GM23338 (cell line): Measurements from ENCODE around the gene GDPD4. TPM values are rescaled to one million over a fixed set of nuclear protein-coding genes. Genes with fewer than 3 reads are reported as not detected.

ENCODE experiments used
- ATAC-seq: fragments of 200-7000 bp; cut with Tn5 transposase; 3 replicates; pipeline ENCODE4 v1.9.1; 2020
- DNase-seq: peaks from one replicate; pipeline ENCODE4 v3.0.0-alpha.2; 2015; ENCODE audit warnings: low spot score
- H2AFZ ChIP-seq: fragments of 200-600 bp; sonication (generic); 2 replicates; pipeline ENCODE4 v1.8.0; 2016; ENCODE audit warnings: antibody characterized with exemption, mild to moderate bottlenecking, moderate library complexity
- H3F3A ChIP-seq: fragments of 200-600 bp; sonication (generic); replicated peaks from 2 replicates; pipeline ENCODE4 v1.8.0; 2017; ENCODE audit warnings: antibody characterized with exemption, mixed run types, low read depth
- H3K27ac ChIP-seq: fragments of 200-600 bp; sonication (generic); 2 replicates; pipeline ENCODE4 v1.6.1; 2016; ENCODE audit warnings: low read depth
- H3K27me3 ChIP-seq: fragments of 200-600 bp; sonication (generic); 2 replicates; pipeline ENCODE4 v1.8.0; 2016; ENCODE audit warnings: mild to moderate bottlenecking, mixed run types, moderate library complexity; ENCODE audit not compliant: insufficient read depth
- H3K36me3 ChIP-seq: fragments of 200-600 bp; sonication (generic); 2 replicates; pipeline ENCODE4 v1.8.0; 2016; ENCODE audit warnings: mild to moderate bottlenecking; ENCODE audit not compliant: insufficient read depth
- H3K4me1 ChIP-seq: fragments of 200-600 bp; sonication (generic); 2 replicates; pipeline ENCODE4 v1.8.0; 2016; ENCODE audit warnings: mild to moderate bottlenecking, moderate library complexity; ENCODE audit not compliant: insufficient read depth
- H3K4me2 ChIP-seq: fragments of 200-600 bp; sonication (generic); 2 replicates; pipeline ENCODE4 v1.7.1; 2017; ENCODE audit warnings: mixed run types
- H3K4me3 ChIP-seq: fragments of 200-600 bp; sonication (generic); 2 replicates; pipeline ENCODE4 v1.6.1; 2016; ENCODE audit warnings: mixed run types
- H3K79me2 ChIP-seq: fragments of 200-600 bp; sonication (generic); replicated peaks from 2 replicates; pipeline ENCODE4 v1.8.0; 2017; ENCODE audit warnings: mild to moderate bottlenecking; ENCODE audit not compliant: insufficient read depth
- H3K9me2 ChIP-seq: fragments of 200-600 bp; sonication (generic); 2 replicates; pipeline ENCODE4 v1.8.0; 2017; ENCODE audit not compliant: insufficient read depth
- H4K20me1 ChIP-seq: fragments of 200-600 bp; sonication (generic); replicated peaks from 2 replicates; pipeline ENCODE4 v1.8.0; 2017; ENCODE audit warnings: mild to moderate bottlenecking; ENCODE audit not compliant: insufficient read depth
- H3K27ac Mint-ChIP-seq: 2 replicates; pipeline ENCODE4 v1.8.0; 2020; ENCODE audit warnings: inconsistent platforms, mild to moderate bottlenecking, moderate library complexity, mixed read lengths
- H3K27me3 Mint-ChIP-seq: 3 replicates; pipeline ENCODE4 v1.8.0; 2022; ENCODE audit warnings: low read depth, mild to moderate bottlenecking, moderate library complexity, mixed read lengths, inconsistent platforms; ENCODE audit not compliant: insufficient read depth, poor library complexity
- H3K36me3 Mint-ChIP-seq: 3 replicates; pipeline ENCODE4 v1.8.0; 2021; ENCODE audit warnings: low read depth, mild to moderate bottlenecking, inconsistent platforms, moderate library complexity, mixed read lengths
- H3K4me1 Mint-ChIP-seq: 3 replicates; pipeline ENCODE4 v1.8.0; 2020; ENCODE audit warnings: mild to moderate bottlenecking, inconsistent platforms, mixed read lengths
- H3K4me3 Mint-ChIP-seq: 3 replicates; pipeline ENCODE4 v1.8.0; 2021; ENCODE audit warnings: moderate library complexity, mild to moderate bottlenecking, inconsistent platforms, mixed read lengths
- H3K9me3 Mint-ChIP-seq: 3 replicates; pipeline ENCODE4 v1.8.0; 2020; ENCODE audit warnings: moderate library complexity, mild to moderate bottlenecking, inconsistent platforms, mixed read lengths
- CREB1 ChIP-seq: fragments of 250-450 bp; sonication (Bioruptor Pico); IDR thresholded peaks from 2 replicates; pipeline ENCODE4 v1.5.0; 2020; ENCODE audit warnings: low read depth, mild to moderate bottlenecking, moderate library complexity
- EZH2 ChIP-seq: fragments of 200-600 bp; sonication (generic); IDR thresholded peaks from one replicate; pipeline ENCODE4 v1.8.0; 2017; ENCODE audit warnings: antibody characterized with exemption, mild to moderate bottlenecking, low read depth; ENCODE audit not compliant: unreplicated experiment
- EZH2phosphoT487 ChIP-seq: fragments of 200-600 bp; sonication (generic); IDR thresholded peaks from one replicate; pipeline ENCODE4 v1.8.1; 2018; ENCODE audit warnings: antibody characterized with exemption; ENCODE audit not compliant: unreplicated experiment
- JUNB ChIP-seq: IDR thresholded peaks from one replicate; pipeline ENCODE4 v1.6.1; 2016; ENCODE audit warnings: antibody characterized with exemption; ENCODE audit not compliant: unreplicated experiment
- NANOG ChIP-seq: IDR thresholded peaks from 2 replicates; pipeline ENCODE4 v1.6.1; 2016; ENCODE audit warnings: antibody characterized with exemption, borderline replicate concordance
- POLR2AphosphoS5 ChIP-seq: IDR thresholded peaks from 2 replicates; pipeline ENCODE4 v1.6.1; 2016; ENCODE audit warnings: antibody characterized with exemption, low read depth
- STAT1 ChIP-seq: IDR thresholded peaks from one replicate; pipeline ENCODE4 v1.6.1; 2016; ENCODE audit warnings: antibody characterized with exemption; ENCODE audit not compliant: unreplicated experiment
- ZNF114 ChIP-seq: fragments of 250-450 bp; sonication (Bioruptor Pico); IDR thresholded peaks from 2 replicates; pipeline ENCODE4 v1.5.0; 2020; ENCODE audit warnings: mild to moderate bottlenecking, moderate library complexity
- ZNF331 ChIP-seq: fragments of 250-450 bp; sonication (Bioruptor Pico); IDR thresholded peaks from 2 replicates; pipeline ENCODE4 v1.5.0; 2020; ENCODE audit warnings: low read depth, mild to moderate bottlenecking, moderate library complexity
- polyA plus RNA-seq: library from polyadenylated mRNA; unstranded; fragments of >200 nt; fragmentation: Nextera tagmentation; extraction: Ambion mirVana; gene quantifications from 2 replicates; pipeline ENCODE4 v1.2.1, GENCODE V29; 2016
- total RNA-seq: library from RNA; depleted of rRNA; stranded (reverse); fragments of >200 nt; shearing (Covaris generic); gene quantifications from 2 replicates; pipeline ENCODE4 v1.2.3, GENCODE V29; 2014
- TF ChIP-seq, protein P1 (sequence below): IDR thresholded peaks from 2 replicates; pipeline ENCODE4 v1.6.1; 2016; ENCODE audit warnings: antibody characterized with exemption
- TF ChIP-seq, protein P2 (sequence below): IDR thresholded peaks from one replicate; pipeline ENCODE4 v1.6.1; 2018; ENCODE audit warnings: antibody characterized with exemption; ENCODE audit not compliant: unreplicated experiment
- TF ChIP-seq, protein P3 (sequence below): fragments of 250-450 bp; sonication (Bioruptor Pico); IDR thresholded peaks from 2 replicates; pipeline ENCODE4 v1.5.0; 2020; ENCODE audit warnings: mild to moderate bottlenecking, moderate library complexity
- TF ChIP-seq, protein P4 (sequence below), 2 experiments: fragments of 200-600 bp in 1 of 2; sonication (generic) in 1 of 2; conservative IDR thresholded peaks; 2 replicates each; pipeline versions ENCODE4 v1.5.1 to v1.6.1; 2016 to 2017; ENCODE audit warnings: antibody characterized with exemption in 2 of 2, low read depth in 2 of 2, mild to moderate bottlenecking in 2 of 2, moderate library complexity in 1 of 2

GDPD4 gene
- total and polyA plus RNA-seq, 2 experiments from 2014 or later, result not detected

DNA sequence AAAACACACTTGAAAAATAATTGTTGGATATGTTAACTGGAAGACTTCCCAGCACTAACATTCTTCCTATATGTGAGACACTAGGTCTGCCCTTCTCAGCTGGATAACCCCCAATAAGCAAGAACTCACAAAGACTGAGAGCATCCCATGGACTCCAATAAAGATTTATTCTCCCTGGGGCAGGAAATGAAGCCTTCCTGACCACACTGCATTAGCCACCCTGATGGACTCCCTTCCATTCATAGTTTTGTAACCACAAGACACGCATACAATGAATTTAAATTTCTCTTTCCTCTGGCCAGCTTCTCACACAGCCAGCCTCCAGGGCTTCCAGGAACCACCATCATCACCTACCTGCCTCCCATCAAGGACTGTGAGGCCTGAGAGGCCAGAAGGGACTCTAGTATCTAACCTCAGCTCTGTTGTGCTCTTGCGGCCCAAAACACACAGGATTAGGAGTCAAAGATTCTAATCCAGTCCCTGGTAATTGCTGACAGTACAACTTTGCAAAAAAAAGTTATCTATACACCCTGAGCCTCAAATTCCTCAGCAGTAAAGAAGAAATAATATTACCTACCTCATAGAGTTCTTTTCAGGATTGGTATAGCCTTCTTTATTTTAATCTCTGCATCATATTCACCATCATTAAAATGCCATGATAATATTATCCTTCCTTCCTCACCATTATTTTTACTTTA is 45.6 kb upstream of the GDPD4 start:
- Mint-ChIP-seq H3K4me1 (no peaks in the 10 kb centered on the region), H3K9me3 (no peaks in the 10 kb centered on the region), H3K27ac (no peak overlapping the region), H3K36me3 (peaks cover 48% of the 10 kb centered on the region; the same call in 2 of the 3 replicates), H3K27me3 (peaks cover 1% of the 10 kb centered on the region), H3K4me3 (no peak overlapping the region)
- no peak for DNase-seq
- no peaks in the 10 kb centered on the region for H3K9me2 ChIP-seq
- no peak overlapping the region for H3K27ac ChIP-seq
- H2AFZ ChIP-seq, result no peak overlapping the region
- no peak overlapping the region for H3K4me3 ChIP-seq
- ATAC-seq, result no peak
- H3K79me2 ChIP-seq, result 0 out of 2 replicates have a peak, but pooled peaks cover 4% of the 10 kb centered on the region
- no peaks in the 10 kb centered on the region for H3K27me3 ChIP-seq
- no peaks in the 10 kb centered on the region for H3F3A ChIP-seq
- H4K20me1 ChIP-seq, result peaks cover 4% of the 10 kb centered on the region
- no peak for TF ChIP-seq NANOG
- TF ChIP-seq ZNF114, result no peak
- TF ChIP-seq, protein P1, sequence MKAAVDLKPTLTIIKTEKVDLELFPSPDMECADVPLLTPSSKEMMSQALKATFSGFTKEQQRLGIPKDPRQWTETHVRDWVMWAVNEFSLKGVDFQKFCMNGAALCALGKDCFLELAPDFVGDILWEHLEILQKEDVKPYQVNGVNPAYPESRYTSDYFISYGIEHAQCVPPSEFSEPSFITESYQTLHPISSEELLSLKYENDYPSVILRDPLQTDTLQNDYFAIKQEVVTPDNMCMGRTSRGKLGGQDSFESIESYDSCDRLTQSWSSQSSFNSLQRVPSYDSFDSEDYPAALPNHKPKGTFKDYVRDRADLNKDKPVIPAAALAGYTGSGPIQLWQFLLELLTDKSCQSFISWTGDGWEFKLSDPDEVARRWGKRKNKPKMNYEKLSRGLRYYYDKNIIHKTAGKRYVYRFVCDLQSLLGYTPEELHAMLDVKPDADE, result no peak
- no peak for TF ChIP-seq STAT1
- no peak for TF ChIP-seq JUNB
- no peak for TF ChIP-seq EZH2
- TF ChIP-seq EZH2phosphoT487, result no peak
- no peak for TF ChIP-seq CREB1 (CRISPR knock-in tag)
- no peak for TF ChIP-seq ZNF331 (CRISPR knock-in tag)
- TF ChIP-seq, protein P2, sequence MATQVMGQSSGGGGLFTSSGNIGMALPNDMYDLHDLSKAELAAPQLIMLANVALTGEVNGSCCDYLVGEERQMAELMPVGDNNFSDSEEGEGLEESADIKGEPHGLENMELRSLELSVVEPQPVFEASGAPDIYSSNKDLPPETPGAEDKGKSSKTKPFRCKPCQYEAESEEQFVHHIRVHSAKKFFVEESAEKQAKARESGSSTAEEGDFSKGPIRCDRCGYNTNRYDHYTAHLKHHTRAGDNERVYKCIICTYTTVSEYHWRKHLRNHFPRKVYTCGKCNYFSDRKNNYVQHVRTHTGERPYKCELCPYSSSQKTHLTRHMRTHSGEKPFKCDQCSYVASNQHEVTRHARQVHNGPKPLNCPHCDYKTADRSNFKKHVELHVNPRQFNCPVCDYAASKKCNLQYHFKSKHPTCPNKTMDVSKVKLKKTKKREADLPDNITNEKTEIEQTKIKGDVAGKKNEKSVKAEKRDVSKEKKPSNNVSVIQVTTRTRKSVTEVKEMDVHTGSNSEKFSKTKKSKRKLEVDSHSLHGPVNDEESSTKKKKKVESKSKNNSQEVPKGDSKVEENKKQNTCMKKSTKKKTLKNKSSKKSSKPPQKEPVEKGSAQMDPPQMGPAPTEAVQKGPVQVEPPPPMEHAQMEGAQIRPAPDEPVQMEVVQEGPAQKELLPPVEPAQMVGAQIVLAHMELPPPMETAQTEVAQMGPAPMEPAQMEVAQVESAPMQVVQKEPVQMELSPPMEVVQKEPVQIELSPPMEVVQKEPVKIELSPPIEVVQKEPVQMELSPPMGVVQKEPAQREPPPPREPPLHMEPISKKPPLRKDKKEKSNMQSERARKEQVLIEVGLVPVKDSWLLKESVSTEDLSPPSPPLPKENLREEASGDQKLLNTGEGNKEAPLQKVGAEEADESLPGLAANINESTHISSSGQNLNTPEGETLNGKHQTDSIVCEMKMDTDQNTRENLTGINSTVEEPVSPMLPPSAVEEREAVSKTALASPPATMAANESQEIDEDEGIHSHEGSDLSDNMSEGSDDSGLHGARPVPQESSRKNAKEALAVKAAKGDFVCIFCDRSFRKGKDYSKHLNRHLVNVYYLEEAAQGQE, result no peak
- TF ChIP-seq POLR2AphosphoS5, result no peak
- TF ChIP-seq, protein P3, sequence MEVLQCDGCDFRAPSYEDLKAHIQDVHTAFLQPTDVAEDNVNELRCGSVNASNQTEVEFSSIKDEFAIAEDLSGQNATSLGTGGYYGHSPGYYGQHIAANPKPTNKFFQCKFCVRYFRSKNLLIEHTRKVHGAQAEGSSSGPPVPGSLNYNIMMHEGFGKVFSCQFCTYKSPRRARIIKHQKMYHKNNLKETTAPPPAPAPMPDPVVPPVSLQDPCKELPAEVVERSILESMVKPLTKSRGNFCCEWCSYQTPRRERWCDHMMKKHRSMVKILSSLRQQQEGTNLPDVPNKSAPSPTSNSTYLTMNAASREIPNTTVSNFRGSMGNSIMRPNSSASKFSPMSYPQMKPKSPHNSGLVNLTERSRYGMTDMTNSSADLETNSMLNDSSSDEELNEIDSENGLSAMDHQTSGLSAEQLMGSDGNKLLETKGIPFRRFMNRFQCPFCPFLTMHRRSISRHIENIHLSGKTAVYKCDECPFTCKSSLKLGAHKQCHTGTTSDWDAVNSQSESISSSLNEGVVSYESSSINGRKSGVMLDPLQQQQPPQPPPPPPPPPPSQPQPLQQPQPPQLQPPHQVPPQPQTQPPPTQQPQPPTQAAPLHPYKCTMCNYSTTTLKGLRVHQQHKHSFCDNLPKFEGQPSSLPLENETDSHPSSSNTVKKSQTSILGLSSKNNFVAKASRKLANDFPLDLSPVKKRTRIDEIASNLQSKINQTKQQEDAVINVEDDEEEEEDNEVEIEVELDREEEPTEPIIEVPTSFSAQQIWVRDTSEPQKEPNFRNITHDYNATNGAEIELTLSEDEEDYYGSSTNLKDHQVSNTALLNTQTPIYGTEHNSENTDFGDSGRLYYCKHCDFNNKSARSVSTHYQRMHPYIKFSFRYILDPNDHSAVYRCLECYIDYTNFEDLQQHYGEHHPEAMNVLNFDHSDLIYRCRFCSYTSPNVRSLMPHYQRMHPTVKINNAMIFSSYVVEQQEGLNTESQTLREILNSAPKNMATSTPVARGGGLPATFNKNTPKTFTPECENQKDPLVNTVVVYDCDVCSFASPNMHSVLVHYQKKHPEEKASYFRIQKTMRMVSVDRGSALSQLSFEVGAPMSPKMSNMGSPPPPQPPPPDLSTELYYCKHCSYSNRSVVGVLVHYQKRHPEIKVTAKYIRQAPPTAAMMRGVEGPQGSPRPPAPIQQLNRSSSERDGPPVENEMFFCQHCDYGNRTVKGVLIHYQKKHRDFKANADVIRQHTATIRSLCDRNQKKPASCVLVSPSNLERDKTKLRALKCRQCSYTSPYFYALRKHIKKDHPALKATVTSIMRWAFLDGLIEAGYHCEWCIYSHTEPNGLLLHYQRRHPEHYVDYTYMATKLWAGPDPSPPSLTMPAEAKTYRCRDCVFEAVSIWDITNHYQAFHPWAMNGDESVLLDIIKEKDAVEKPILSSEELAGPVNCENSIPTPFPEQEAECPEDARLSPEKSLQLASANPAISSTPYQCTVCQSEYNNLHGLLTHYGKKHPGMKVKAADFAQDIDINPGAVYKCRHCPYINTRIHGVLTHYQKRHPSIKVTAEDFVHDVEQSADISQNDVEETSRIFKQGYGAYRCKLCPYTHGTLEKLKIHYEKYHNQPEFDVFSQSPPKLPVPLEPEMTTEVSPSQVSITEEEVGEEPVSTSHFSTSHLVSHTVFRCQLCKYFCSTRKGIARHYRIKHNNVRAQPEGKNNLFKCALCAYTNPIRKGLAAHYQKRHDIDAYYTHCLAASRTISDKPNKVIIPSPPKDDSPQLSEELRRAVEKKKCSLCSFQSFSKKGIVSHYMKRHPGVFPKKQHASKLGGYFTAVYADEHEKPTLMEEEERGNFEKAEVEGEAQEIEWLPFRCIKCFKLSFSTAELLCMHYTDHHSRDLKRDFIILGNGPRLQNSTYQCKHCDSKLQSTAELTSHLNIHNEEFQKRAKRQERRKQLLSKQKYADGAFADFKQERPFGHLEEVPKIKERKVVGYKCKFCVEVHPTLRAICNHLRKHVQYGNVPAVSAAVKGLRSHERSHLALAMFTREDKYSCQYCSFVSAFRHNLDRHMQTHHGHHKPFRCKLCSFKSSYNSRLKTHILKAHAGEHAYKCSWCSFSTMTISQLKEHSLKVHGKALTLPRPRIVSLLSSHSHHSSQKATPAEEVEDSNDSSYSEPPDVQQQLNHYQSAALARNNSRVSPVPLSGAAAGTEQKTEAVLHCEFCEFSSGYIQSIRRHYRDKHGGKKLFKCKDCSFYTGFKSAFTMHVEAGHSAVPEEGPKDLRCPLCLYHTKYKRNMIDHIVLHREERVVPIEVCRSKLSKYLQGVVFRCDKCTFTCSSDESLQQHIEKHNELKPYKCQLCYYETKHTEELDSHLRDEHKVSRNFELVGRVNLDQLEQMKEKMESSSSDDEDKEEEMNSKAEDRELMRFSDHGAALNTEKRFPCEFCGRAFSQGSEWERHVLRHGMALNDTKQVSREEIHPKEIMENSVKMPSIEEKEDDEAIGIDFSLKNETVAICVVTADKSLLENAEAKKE (CRISPR knock-in tag), result no peak
- TF ChIP-seq, protein P4, sequence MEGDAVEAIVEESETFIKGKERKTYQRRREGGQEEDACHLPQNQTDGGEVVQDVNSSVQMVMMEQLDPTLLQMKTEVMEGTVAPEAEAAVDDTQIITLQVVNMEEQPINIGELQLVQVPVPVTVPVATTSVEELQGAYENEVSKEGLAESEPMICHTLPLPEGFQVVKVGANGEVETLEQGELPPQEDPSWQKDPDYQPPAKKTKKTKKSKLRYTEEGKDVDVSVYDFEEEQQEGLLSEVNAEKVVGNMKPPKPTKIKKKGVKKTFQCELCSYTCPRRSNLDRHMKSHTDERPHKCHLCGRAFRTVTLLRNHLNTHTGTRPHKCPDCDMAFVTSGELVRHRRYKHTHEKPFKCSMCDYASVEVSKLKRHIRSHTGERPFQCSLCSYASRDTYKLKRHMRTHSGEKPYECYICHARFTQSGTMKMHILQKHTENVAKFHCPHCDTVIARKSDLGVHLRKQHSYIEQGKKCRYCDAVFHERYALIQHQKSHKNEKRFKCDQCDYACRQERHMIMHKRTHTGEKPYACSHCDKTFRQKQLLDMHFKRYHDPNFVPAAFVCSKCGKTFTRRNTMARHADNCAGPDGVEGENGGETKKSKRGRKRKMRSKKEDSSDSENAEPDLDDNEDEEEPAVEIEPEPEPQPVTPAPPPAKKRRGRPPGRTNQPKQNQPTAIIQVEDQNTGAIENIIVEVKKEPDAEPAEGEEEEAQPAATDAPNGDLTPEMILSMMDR (conservative IDR thresholded peaks at IDR 0.05; ENCODE audit: low read depth in 2 of 2), result no peak
- H3K4me2 ChIP-seq, result no peak overlapping the region
- no peaks in the 10 kb centered on the region for H3K4me1 ChIP-seq
- peaks cover 41% of the 10 kb centered on the region for H3K36me3 ChIP-seq
